ENCODE measurements around the gene ZCCHC14. TPM values are rescaled to one million over a fixed set of nuclear protein-coding genes. Genes with fewer than 3 reads are reported as not detected.

Gene ZCCHC14
- total and polyA plus RNA-seq, 2 of the 13 experiments (the other 11 are each of a cell fraction or from before 2014, with no cell fraction given), result 12.4 to 12.5 TPM

DNA sequence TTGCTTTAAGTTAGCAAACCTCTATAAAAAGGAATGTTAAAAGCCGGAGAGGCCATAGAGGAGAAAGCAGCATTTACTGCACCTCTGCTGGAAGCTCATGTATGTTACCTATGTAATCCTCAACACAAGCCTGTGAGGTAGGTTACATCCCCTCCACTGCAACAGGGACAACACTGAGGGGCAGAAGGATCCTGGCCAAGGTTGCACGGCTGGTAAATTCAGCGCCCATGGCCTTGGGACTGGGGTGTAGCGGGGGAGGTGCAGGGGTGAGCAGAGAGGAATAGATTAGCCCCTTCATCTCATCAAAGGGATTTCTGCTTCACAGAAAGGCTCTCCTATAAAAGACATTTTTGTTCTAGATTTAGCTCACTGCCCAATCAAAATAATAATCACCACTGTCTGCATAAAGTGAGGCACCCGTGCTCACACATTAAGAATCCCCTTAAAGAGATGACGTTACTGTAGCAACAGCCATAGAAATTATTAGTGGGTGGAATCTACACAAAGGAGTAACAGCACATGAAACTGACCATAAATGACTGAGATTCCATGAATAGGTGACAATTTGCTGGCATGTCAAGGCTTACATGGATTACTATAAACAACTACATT lies 3.3 kb downstream of the ZCCHC14 start (continued):
- TF ChIP-seq KAT7 (CRISPR knock-in tag; IDR thresholded peaks at IDR 0.05; ENCODE audit: borderline replicate concordance) (0 out of 2 replicates have a peak, but pooled peaks have one; percentile 61), ZNF335 (CRISPR knock-in tag; IDR thresholded peaks at IDR 0.05) (0 out of 2 replicates have a peak, but pooled peaks have one; percentile 19), SIX4 (CRISPR knock-in tag; IDR thresholded peaks at IDR 0.05) (no peak), MXD4 (CRISPR knock-in tag; IDR thresholded peaks at IDR 0.05) (peak; percentile 63; the same call in 1 of the 2 replicates), MTF2 (CRISPR knock-in tag; IDR thresholded peaks at IDR 0.05; ENCODE audit: borderline replicate concordance) (no peak)
- TF ChIP-seq, protein P1, sequence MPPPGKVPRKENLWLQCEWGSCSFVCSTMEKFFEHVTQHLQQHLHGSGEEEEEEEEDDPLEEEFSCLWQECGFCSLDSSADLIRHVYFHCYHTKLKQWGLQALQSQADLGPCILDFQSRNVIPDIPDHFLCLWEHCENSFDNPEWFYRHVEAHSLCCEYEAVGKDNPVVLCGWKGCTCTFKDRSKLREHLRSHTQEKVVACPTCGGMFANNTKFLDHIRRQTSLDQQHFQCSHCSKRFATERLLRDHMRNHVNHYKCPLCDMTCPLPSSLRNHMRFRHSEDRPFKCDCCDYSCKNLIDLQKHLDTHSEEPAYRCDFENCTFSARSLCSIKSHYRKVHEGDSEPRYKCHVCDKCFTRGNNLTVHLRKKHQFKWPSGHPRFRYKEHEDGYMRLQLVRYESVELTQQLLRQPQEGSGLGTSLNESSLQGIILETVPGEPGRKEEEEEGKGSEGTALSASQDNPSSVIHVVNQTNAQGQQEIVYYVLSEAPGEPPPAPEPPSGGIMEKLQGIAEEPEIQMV (CRISPR knock-in tag; IDR thresholded peaks at IDR 0.05; ENCODE audit: low read depth), result no peak
- TF ChIP-seq, protein P2, sequence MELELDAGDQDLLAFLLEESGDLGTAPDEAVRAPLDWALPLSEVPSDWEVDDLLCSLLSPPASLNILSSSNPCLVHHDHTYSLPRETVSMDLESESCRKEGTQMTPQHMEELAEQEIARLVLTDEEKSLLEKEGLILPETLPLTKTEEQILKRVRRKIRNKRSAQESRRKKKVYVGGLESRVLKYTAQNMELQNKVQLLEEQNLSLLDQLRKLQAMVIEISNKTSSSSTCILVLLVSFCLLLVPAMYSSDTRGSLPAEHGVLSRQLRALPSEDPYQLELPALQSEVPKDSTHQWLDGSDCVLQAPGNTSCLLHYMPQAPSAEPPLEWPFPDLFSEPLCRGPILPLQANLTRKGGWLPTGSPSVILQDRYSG (CRISPR knock-in tag; IDR thresholded peaks at IDR 0.05), result no peak
- TF ChIP-seq, protein P3, sequence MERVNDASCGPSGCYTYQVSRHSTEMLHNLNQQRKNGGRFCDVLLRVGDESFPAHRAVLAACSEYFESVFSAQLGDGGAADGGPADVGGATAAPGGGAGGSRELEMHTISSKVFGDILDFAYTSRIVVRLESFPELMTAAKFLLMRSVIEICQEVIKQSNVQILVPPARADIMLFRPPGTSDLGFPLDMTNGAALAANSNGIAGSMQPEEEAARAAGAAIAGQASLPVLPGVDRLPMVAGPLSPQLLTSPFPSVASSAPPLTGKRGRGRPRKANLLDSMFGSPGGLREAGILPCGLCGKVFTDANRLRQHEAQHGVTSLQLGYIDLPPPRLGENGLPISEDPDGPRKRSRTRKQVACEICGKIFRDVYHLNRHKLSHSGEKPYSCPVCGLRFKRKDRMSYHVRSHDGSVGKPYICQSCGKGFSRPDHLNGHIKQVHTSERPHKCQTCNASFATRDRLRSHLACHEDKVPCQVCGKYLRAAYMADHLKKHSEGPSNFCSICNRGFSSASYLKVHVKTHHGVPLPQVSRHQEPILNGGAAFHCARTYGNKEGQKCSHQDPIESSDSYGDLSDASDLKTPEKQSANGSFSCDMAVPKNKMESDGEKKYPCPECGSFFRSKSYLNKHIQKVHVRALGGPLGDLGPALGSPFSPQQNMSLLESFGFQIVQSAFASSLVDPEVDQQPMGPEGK (CRISPR knock-in tag; IDR thresholded peaks at IDR 0.05), result peak; percentile 33
- TF ChIP-seq, protein P4, sequence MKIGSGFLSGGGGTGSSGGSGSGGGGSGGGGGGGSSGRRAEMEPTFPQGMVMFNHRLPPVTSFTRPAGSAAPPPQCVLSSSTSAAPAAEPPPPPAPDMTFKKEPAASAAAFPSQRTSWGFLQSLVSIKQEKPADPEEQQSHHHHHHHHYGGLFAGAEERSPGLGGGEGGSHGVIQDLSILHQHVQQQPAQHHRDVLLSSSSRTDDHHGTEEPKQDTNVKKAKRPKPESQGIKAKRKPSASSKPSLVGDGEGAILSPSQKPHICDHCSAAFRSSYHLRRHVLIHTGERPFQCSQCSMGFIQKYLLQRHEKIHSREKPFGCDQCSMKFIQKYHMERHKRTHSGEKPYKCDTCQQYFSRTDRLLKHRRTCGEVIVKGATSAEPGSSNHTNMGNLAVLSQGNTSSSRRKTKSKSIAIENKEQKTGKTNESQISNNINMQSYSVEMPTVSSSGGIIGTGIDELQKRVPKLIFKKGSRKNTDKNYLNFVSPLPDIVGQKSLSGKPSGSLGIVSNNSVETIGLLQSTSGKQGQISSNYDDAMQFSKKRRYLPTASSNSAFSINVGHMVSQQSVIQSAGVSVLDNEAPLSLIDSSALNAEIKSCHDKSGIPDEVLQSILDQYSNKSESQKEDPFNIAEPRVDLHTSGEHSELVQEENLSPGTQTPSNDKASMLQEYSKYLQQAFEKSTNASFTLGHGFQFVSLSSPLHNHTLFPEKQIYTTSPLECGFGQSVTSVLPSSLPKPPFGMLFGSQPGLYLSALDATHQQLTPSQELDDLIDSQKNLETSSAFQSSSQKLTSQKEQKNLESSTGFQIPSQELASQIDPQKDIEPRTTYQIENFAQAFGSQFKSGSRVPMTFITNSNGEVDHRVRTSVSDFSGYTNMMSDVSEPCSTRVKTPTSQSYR (CRISPR knock-in tag; IDR thresholded peaks at IDR 0.05; ENCODE audit: borderline replicate concordance), result peak; percentile 85

Measured in HepG2 (cell line).